Heart left ventricle (tissue), 16 donors: Measurements from ENCODE around the gene LRP1B. TPM values are rescaled to one million over a fixed set of nuclear protein-coding genes. Genes with fewer than 3 reads are reported as not detected.

ENCODE experiments used
- ATAC-seq, 4 donors: fragments of 200-7000 bp; cut with Tn5 transposase; one replicate each; pipeline ENCODE4 v1.9.1; 2020 to 2022; ENCODE audit warnings: moderate library complexity in 4 of 4, mild to moderate bottlenecking in 3 of 4, moderate number of reproducible peaks in 1 of 4
- DNase-seq, 5 donors: peaks; one replicate each; pipeline ENCODE4 v3.0.0-alpha.2; 2020
- H3K27ac ChIP-seq, 12 donors: fragments of 200-600 bp; sonication (generic) in 4 of 12; one replicate each; pipeline versions ENCODE4 v1.5.0 to v1.8.0; 2016 to 2022; ENCODE audit warnings: mild to moderate bottlenecking in 2 of 12
- H3K27me3 ChIP-seq, 9 donors: fragments of 200-600 bp; sonication (generic) in 2 of 9; one replicate each; pipeline versions ENCODE4 v1.5.1 to v1.8.0; 2016 to 2022; ENCODE audit warnings: mild to moderate bottlenecking in 3 of 9
- H3K36me3 ChIP-seq, 9 donors: fragments of 200-600 bp; sonication (generic) in 2 of 9; one replicate each; pipeline versions ENCODE4 v1.5.0 to v1.8.0; 2018 to 2022; ENCODE audit warnings: mild to moderate bottlenecking in 2 of 9
- H3K4me1 ChIP-seq, 12 donors: fragments of 200-600 bp; sonication (generic) in 4 of 12; one replicate each; pipeline versions ENCODE4 v1.5.0 to v1.8.0; 2016 to 2022; ENCODE audit warnings: mild to moderate bottlenecking in 3 of 12
- H3K4me3 ChIP-seq, 12 donors: fragments of 200-600 bp; sonication (generic) in 4 of 12; one replicate each; pipeline versions ENCODE4 v1.5.0 to v1.8.0; 2017 to 2022; ENCODE audit warnings: mild to moderate bottlenecking in 9 of 12, moderate library complexity in 4 of 12
- H3K9me3 ChIP-seq, 12 donors: fragments of 200-600 bp; sonication (generic) in 4 of 12; one replicate each; pipeline versions ENCODE4 v1.5.0 to v1.8.0; 2016 to 2022; ENCODE audit warnings: mild to moderate bottlenecking in 1 of 12
- POLR2A ChIP-seq, 2 donors: fragments of 450-650 bp; IDR thresholded peaks; one replicate each; pipeline ENCODE4 v1.6.1; 2017; ENCODE audit warnings: antibody characterized with exemption in 2 of 2, mild to moderate bottlenecking in 2 of 2, moderate library complexity in 2 of 2
- WGBS, 4 donors: extraction: QIAGEN DNeasy Blood & Tissue Kit in 2 of 4; methylation state at CpG; one replicate each; pipeline versions ENCODE4 v1.1.5 to v1.1.7; 2013 to 2018; 5-methylcytosine and 5-hydroxymethylcytosine counted together
- intact Hi-C, 10 donors: fragments of 100-400 bp; cut with DNase I; formaldehyde crosslinking; loops; one replicate each; pipeline versions ENCODE4 v1.11.1 to v1.14.2; 2022
- microRNA-seq, 4 donors: library from miRNA; unstranded; fragments of <30 nt; microRNA quantifications; one replicate each; pipeline versions ENCODE4 to v1.2.0, GENCODE V29; 2017 to 2020
- polyA plus RNA-seq, 2 donors: library from polyadenylated mRNA; stranded (reverse); fragments of 200-250 nt; gene quantifications; one replicate each; pipeline ENCODE4 v1.2.3, GENCODE V29; 2013
- total RNA-seq, 9 donors: library from RNA; depleted of rRNA in 2 of 9; stranded (reverse); fragments of >200 nt in 2 of 9; fragmentation: NEBNext Ultra II Directional in 3 of 9; extraction: Animal tissue kit (Norgen Biotek cat#: 25700) in 3 of 9; gene quantifications; one replicate each; pipeline versions ENCODE4 v1.1.0 to v1.2.4, GENCODE V29; 2016 to 2023
- TF ChIP-seq, protein P1 (sequence below), 12 donors: fragments of 200-600 bp; sonication (generic) in 4 of 12; IDR thresholded peaks; one replicate each; pipeline versions ENCODE4 v1.5.0 to v1.8.0; 2018 to 2022; ENCODE audit warnings: antibody characterized with exemption in 12 of 12, mild to moderate bottlenecking in 5 of 12
- donor health status: ischemic (EF 13 %, LVEDD 7.1; RV severe dilation, severe dysfunction).
- donor health status: healthy with polysubstance abuse.
- donor health status: DM: no; HTN: yes; CAD: no.
- donor health status: DM: no; HTN: no; CAD: no.
- donor health status: ischemic (EF 25% LVEDD 6.9; RV normal size, moderate dysfunction).
- donor health status: ischemic (EF 25% LVEDD 5.7; RV mildly dilated, moderate dysfunction).
- donor health status: healthy.
- donor health status: DM: yes; HTN: yes; CAD: no.
- donor health status: ischemic (EF 35%, LVEDD 5.7; RV mildly dilated, moderate dysfunction).
- donor health status: nonischemic (EF 11% LVEDD 7.7; RV severe dilation, severe dysfunction).
- donor health status: DM: yes; HTN: yes; CAD: no.
- donor health status: PGD.
- donor health status: ischemic (EF 29% LVEDD 5.4; RV normal size, mild dysfunction).
- donor health status: nonischemic (EF 23%, LVEDD 6.1; RV moderate dilation, normal function).

Gene LRP1B
- total and polyA plus RNA-seq, 11 donors, result 0.01 to 0.19 (median 0.11) TPM; not detected in 2

DNA sequence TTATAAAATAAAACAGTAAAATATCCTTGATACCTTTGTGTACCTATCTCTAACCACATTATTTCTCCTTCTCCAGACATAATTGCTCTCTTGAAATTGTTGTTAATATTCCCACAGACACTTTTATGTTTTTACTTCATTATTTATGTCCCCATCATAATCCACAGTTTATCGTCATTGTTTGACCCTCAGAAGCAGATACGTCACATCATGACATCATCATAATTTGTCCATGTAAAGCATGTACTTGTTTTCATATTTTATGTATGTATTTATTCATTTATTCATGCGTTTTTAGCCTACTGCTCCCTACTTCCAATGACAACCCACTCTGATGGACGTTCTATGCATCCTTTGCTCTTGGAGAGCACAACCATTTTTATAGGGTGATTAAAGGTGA is 1943.7 kb downstream of the LRP1B start:
- Histone ChIP-seq H3K4me3 (no peak overlapping the region), H3K36me3 (no peaks in the 10 kb centered on the region), H3K9me3 (no peaks in the 10 kb centered on the region), H3K27ac (no peak overlapping the region), H3K27me3 (no peaks in the 10 kb centered on the region), H3K4me1 (peaks cover 0 to 4% (median 0%) of the 10 kb centered on the region in 12 donors)
- no peak for TF ChIP-seq POLR2A (IDR thresholded peaks at IDR 0.05)
- TF ChIP-seq, protein P1, sequence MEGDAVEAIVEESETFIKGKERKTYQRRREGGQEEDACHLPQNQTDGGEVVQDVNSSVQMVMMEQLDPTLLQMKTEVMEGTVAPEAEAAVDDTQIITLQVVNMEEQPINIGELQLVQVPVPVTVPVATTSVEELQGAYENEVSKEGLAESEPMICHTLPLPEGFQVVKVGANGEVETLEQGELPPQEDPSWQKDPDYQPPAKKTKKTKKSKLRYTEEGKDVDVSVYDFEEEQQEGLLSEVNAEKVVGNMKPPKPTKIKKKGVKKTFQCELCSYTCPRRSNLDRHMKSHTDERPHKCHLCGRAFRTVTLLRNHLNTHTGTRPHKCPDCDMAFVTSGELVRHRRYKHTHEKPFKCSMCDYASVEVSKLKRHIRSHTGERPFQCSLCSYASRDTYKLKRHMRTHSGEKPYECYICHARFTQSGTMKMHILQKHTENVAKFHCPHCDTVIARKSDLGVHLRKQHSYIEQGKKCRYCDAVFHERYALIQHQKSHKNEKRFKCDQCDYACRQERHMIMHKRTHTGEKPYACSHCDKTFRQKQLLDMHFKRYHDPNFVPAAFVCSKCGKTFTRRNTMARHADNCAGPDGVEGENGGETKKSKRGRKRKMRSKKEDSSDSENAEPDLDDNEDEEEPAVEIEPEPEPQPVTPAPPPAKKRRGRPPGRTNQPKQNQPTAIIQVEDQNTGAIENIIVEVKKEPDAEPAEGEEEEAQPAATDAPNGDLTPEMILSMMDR (IDR thresholded peaks at IDR 0.05), result no peak
- DNase-seq (no peak), ATAC-seq (no peak)
- intact Hi-C loops, result no loop called here
- whole genome bisulfite sequencing, 4 donors, result 79 to 87% (median 83%) methylated on average over 4 of the region's 4 CpGs

DNA sequence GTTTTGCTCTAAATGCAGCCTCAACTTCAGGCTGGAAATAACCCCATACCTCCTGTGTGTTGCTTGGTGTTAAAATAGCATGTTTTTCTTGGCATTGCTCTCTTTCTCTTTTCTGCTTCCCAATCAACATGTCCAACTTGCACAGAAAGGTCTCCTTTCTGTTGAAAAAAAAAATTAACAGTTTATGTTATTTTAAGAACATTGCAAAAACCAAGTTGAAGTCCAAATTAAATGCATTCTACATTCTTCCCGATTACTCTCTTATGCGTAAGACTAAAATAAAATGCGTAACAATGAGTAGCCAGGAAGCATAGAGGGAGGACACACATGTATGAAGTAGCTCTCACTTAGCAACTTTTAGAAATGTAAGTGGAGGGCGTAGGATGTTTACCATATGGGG is 1944.5 kb downstream of the LRP1B start:
- no peaks in the 10 kb centered on the region for H3K36me3 ChIP-seq
- DNase-seq (no peak), ATAC-seq (no peak)
- peak overlapping the region in 2 of 12 donors; percentile 18 to 44 for H3K27ac ChIP-seq
- TF ChIP-seq, protein P1 (IDR thresholded peaks at IDR 0.05), result no peak
- TF ChIP-seq POLR2A (IDR thresholded peaks at IDR 0.05), result no peak
- peaks cover 0 to 4% (median 0%) of the 10 kb centered on the region in 12 donors for H3K4me1 ChIP-seq
- H3K9me3 ChIP-seq, result no peaks in the 10 kb centered on the region
- WGBS, 4 donors, result 26 to 53% (median 44%) methylated on average over 4 of the region's 4 CpGs
- intact Hi-C loops, result no loop called here
- H3K27me3 ChIP-seq, result no peaks in the 10 kb centered on the region
- no peak overlapping the region for H3K4me3 ChIP-seq

DNA sequence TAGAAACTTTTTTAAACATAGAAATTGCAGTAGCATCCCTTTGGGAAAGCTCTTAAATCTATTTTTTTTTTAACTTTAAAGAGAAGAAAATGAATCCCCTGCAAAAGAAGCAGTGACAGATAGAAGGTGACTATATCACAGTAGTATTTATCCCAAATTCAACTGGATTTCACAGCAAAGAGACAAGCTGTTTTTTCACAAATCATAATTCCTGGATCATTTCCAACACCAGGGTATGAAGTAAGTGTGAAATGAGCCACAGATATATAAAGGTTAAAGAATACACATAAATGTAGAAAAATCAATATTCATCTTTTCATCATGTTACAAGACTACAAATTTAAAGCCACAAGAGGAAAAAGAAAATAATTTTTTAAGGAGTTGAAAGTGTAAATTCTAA is 1945.7 kb downstream of the LRP1B start:
- H3K27ac ChIP-seq, result no peak overlapping the region
- no peaks in the 10 kb centered on the region for H3K27me3 ChIP-seq
- H3K4me1 ChIP-seq, result peaks cover 0 to 4% (median 0%) of the 10 kb centered on the region in 12 donors
- no peaks in the 10 kb centered on the region for H3K36me3 ChIP-seq
- H3K9me3 ChIP-seq, result no peaks in the 10 kb centered on the region
- TF ChIP-seq, protein P1 (IDR thresholded peaks at IDR 0.05), result no peak
- no peak for TF ChIP-seq POLR2A (IDR thresholded peaks at IDR 0.05)
- H3K4me3 ChIP-seq, result no peak overlapping the region
- no peak for DNase-seq
- ATAC-seq, result no peak
- intact Hi-C loops, result no loop called here

GRCh38 chr2:140183056-140183765 is 1947.6 kb downstream of the LRP1B start:
- no peaks in the 10 kb centered on the region for H3K9me3 ChIP-seq
- WGBS, 4 donors, result 67 to 72% (median 71%) methylated on average over 6 of the region's 6 CpGs
- H3K36me3 ChIP-seq, result no peaks in the 10 kb centered on the region
- ATAC-seq, result no peak
- H3K4me3 ChIP-seq, result no peak overlapping the region
- DNase-seq, result no peak
- no peak overlapping the region for H3K27ac ChIP-seq
- H3K27me3 ChIP-seq, result no peaks in the 10 kb centered on the region
- intact Hi-C loops, result no loop called here
- H3K4me1 ChIP-seq, result peaks cover 0 to 4% (median 0%) of the 10 kb centered on the region in 12 donors
- TF ChIP-seq POLR2A (IDR thresholded peaks at IDR 0.05), result no peak
- TF ChIP-seq, protein P1 (IDR thresholded peaks at IDR 0.05), result no peak

Small RNAs within 50 kb of the gene (microRNA-seq; reads per million reads assigned to microRNA genes)
- 0 reads per million in 4 donors for gene MIR7157
